CD14-positive monocyte (primary cell): ENCODE data around the gene NTM. TPM values are rescaled to one million over a fixed set of nuclear protein-coding genes. Genes with fewer than 3 reads are reported as not detected.

Source experiments
- DNase-seq, 3 donors: peaks; one replicate each; pipeline ENCODE4 v3.0.0-alpha.2; 2011 to 2022
- H2AFZ ChIP-seq: 2 replicates; pipeline ENCODE4 v1.6.0; 2012; ENCODE audit warnings: mild to moderate bottlenecking, low read depth, low read length, inconsistent platforms; ENCODE audit not compliant: insufficient read depth, poor library complexity, severe bottlenecking
- H3K27ac ChIP-seq, 2 donors: 1 replicate in 1 of 2; 2 replicates in 1 of 2; pipeline ENCODE4 v1.5.1; 2012 to 2013; ENCODE audit warnings: low read length in 2 of 2, control low read depth in 1 of 2, inconsistent platforms in 1 of 2, low read depth in 1 of 2, mild to moderate bottlenecking in 1 of 2
- H3K27me3 ChIP-seq, 2 donors: one replicate each; pipeline versions ENCODE4 v1.6.0 to v1.6.1; 2011 to 2013; ENCODE audit warnings: low read length in 2 of 2; ENCODE audit not compliant: control insufficient read depth in 2 of 2, insufficient read depth in 2 of 2
- H3K36me3 ChIP-seq, 2 donors: replicated peaks in 1 of 2; 1 replicate in 1 of 2; 2 replicates in 1 of 2; pipeline versions ENCODE4 v1.5.1 to v1.6.1; 2012 to 2013; ENCODE audit warnings: low read length in 2 of 2, control low read depth in 1 of 2, inconsistent platforms in 1 of 2, mild to moderate bottlenecking in 1 of 2; ENCODE audit not compliant: insufficient read depth in 2 of 2, control insufficient read depth in 1 of 2
- H3K4me1 ChIP-seq, 2 donors: 1 replicate in 1 of 2; 2 replicates in 1 of 2; pipeline versions ENCODE4 v1.5.1 to v1.6.1; 2012 to 2013; ENCODE audit warnings: low read length in 2 of 2, control low read depth in 1 of 2, inconsistent platforms in 1 of 2, mild to moderate bottlenecking in 1 of 2, moderate library complexity in 1 of 2; ENCODE audit not compliant: insufficient read depth in 2 of 2, control insufficient read depth in 1 of 2
- H3K4me2 ChIP-seq: replicated peaks from 2 replicates; pipeline ENCODE3; 2012; ENCODE audit warnings: low read length, moderate library complexity, mild to moderate bottlenecking; ENCODE audit not compliant: poor library complexity, severe bottlenecking; ENCODE audit errors: extremely low read depth
- H3K4me3 ChIP-seq, 3 experiments: fragments of 200-600 bp in 1 of 3; sonication (generic) in 1 of 3; replicated peaks in 1 of 3; 1 replicate in 2 of 3; 2 replicates in 1 of 3; pipeline ENCODE4 v1.5.1; 2011 to 2013; ENCODE audit warnings: low read length in 3 of 3, mild to moderate bottlenecking in 3 of 3, control low read depth in 2 of 3, low read depth in 2 of 3, inconsistent platforms in 1 of 3, moderate library complexity in 1 of 3
- H3K79me2 ChIP-seq: 2 replicates; pipeline ENCODE4 v1.6.0; 2012; ENCODE audit warnings: mild to moderate bottlenecking, control low read depth, inconsistent platforms, low read length, moderate library complexity; ENCODE audit not compliant: insufficient read depth
- H3K9ac ChIP-seq: 2 replicates; pipeline ENCODE4 v1.6.0; 2017; ENCODE audit warnings: low read length, mild to moderate bottlenecking; ENCODE audit not compliant: insufficient read depth, poor library complexity, severe bottlenecking
- H3K9me3 ChIP-seq, 2 donors: replicated peaks in 1 of 2; 1 replicate in 1 of 2; 2 replicates in 1 of 2; pipeline versions ENCODE4 v1.5.1 to v1.6.1; 2012 to 2013; ENCODE audit warnings: low read length in 2 of 2, control low read depth in 1 of 2; ENCODE audit not compliant: control insufficient read depth in 1 of 2, insufficient read depth in 1 of 2
- H4K20me1 ChIP-seq: 2 replicates; pipeline ENCODE4 v1.6.0; 2012; ENCODE audit warnings: mild to moderate bottlenecking, low read length, control low read depth, moderate library complexity; ENCODE audit not compliant: insufficient read depth
- H3K27ac Mint-ChIP-seq, 7 donors: one replicate each; pipeline ENCODE4 v1.8.0; 2020; ENCODE audit warnings: mild to moderate bottlenecking in 7 of 7, mixed read lengths in 7 of 7, moderate library complexity in 6 of 7, inconsistent platforms in 2 of 7
- H3K27me3 Mint-ChIP-seq, 3 donors: one replicate each; pipeline ENCODE4 v1.8.0; 2021 to 2022; ENCODE audit warnings: low read depth in 3 of 3, mild to moderate bottlenecking in 3 of 3, mixed read lengths in 3 of 3, moderate library complexity in 3 of 3, inconsistent platforms in 1 of 3
- H3K36me3 Mint-ChIP-seq, 2 donors: one replicate each; pipeline ENCODE4 v1.8.0; 2020; ENCODE audit warnings: mixed read lengths in 2 of 2, inconsistent platforms in 1 of 2, mild to moderate bottlenecking in 1 of 2
- H3K4me1 Mint-ChIP-seq: one replicate; pipeline ENCODE4 v1.8.0; 2020; ENCODE audit warnings: mild to moderate bottlenecking, mixed read lengths
- H3K4me3 Mint-ChIP-seq, 2 donors: one replicate each; pipeline ENCODE4 v1.8.0; 2020; ENCODE audit warnings: mild to moderate bottlenecking in 2 of 2, mixed read lengths in 2 of 2, moderate library complexity in 1 of 2
- H3K9me3 Mint-ChIP-seq, 7 donors: one replicate each; pipeline ENCODE4 v1.8.0; 2020 to 2022; ENCODE audit warnings: mixed read lengths in 7 of 7, mild to moderate bottlenecking in 6 of 7, moderate library complexity in 6 of 7, inconsistent platforms in 2 of 7
- WGBS: methylation state at CpG from one replicate; pipeline ENCODE4 v1.1.5; 2013; ENCODE audit warnings: missing lambda C conversion rate; ENCODE audit not compliant: insufficient coverage; 5-methylcytosine and 5-hydroxymethylcytosine counted together
- intact Hi-C, 2 donors: fragments of 100-400 bp; cut with micrococcal nuclease; formaldehyde crosslinking; loops; one replicate each; pipeline versions ENCODE4 v1.15.0 to v1.15.1; 2023
- polyA plus RNA-seq, 3 donors: library from polyadenylated mRNA; depleted of rRNA in 1 of 3; unstranded in 2 of 3; stranded (reverse) in 1 of 3; fragments of 300-500 nt in 2 of 3; fragments of >200 nt in 1 of 3; fragmentation: Illumina TruSeq in 2 of 3; gene quantifications; 1 replicate in 2 of 3; 2 replicates in 1 of 3; pipeline ENCODE4 v1.2.3, GENCODE V29; 2012 to 2021
- TF ChIP-seq, protein P1 (sequence below): fragments of 200-600 bp; IDR thresholded peaks from one replicate; pipeline ENCODE4 v1.8.0; 2022; ENCODE audit warnings: antibody characterized with exemption, mild to moderate bottlenecking

NTM gene
- polyA plus RNA-seq, 3 donors, result not detected

DNA sequence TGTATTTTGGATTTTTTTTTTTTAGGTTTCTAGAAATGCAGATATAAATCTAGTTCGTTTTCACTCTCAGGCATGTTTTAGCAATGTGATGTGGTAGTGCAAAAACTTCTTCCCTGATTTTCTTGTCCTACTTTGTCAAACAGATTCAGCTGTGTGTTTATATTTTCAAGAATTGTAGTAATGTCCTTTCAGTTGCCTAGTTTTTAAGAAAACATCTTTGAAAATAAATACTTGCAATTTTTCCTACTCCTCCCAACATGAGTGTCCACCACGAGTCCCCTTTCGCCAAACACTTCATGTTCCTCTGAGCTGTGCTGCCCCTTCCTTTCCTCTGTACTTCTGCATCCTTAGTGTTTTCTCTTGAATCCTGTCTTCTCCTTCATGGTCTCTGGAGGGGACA lies 686.9 kb downstream of the NTM start:
- Histone ChIP-seq H3K9ac (no peak overlapping the region), H3K4me3 (peak overlapping the region in 1 of 3 experiments; percentile 64), H3K4me2 (peak overlapping the region; percentile 74), H4K20me1 (no peaks in the 10 kb centered on the region), H3K27ac (peak overlapping the region in 1 of 2 donors; percentile 82), H3K4me1 (peaks cover 46 to 48% of the 10 kb centered on the region in 2 donors), H3K79me2 (no peaks in the 10 kb centered on the region), H2AFZ (no peak overlapping the region), H3K36me3 (no peaks in the 10 kb centered on the region), H3K9me3 (no peaks in the 10 kb centered on the region), H3K27me3 (no peaks in the 10 kb centered on the region)
- TF ChIP-seq, protein P1, sequence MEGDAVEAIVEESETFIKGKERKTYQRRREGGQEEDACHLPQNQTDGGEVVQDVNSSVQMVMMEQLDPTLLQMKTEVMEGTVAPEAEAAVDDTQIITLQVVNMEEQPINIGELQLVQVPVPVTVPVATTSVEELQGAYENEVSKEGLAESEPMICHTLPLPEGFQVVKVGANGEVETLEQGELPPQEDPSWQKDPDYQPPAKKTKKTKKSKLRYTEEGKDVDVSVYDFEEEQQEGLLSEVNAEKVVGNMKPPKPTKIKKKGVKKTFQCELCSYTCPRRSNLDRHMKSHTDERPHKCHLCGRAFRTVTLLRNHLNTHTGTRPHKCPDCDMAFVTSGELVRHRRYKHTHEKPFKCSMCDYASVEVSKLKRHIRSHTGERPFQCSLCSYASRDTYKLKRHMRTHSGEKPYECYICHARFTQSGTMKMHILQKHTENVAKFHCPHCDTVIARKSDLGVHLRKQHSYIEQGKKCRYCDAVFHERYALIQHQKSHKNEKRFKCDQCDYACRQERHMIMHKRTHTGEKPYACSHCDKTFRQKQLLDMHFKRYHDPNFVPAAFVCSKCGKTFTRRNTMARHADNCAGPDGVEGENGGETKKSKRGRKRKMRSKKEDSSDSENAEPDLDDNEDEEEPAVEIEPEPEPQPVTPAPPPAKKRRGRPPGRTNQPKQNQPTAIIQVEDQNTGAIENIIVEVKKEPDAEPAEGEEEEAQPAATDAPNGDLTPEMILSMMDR, result no peak
- Mint-ChIP-seq H3K4me1 (no peaks in the 10 kb centered on the region), H3K27me3 (peaks cover 0 to 6% (median 0%) of the 10 kb centered on the region in 3 donors), H3K9me3 (no peaks in the 10 kb centered on the region), H3K4me3 (no peak overlapping the region), H3K36me3 (no peaks in the 10 kb centered on the region), H3K27ac (no peak overlapping the region)
- no peak for DNase-seq
- WGBS, result 17% methylated on average over 2 of the region's 3 CpGs
- intact Hi-C loops, result loop anchor here in 1 of 2 donors (5.0 kb wide), 1 partner anchor 230 kb away; no protein-coding TSS in a partner anchor

DNA sequence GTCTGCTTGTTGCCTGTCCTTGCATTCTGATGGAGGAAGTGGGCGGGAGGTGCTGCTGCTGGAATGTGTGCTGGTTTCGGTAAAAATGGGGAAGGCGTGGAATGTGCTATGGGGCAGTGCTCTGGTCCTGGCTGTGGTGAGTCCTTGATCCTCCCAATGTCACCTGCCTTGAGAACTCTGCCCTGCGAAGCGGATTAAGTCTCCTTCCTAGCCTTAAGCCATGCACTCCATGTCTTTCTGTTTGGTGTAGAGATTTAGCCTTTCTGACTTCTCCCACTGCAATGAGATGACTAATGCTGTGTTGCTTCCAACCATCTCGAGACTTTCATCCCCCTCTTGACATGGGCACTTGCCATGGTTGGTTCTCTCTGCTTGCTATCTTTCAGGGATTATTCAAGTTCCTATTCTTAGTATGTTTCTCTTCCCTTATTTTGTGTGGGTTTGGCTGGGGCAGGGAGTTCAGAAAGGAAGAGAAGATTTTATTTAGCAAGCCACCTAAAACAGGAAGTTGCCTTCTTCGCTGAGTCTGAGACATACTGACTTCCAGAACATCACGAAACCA lies 687.9 kb downstream of the NTM start:
- peak; percentile 72 to 86 (median 84) for DNase-seq
- Histone ChIP-seq H3K79me2 (no peaks in the 10 kb centered on the region), H2AFZ (no peak overlapping the region), H4K20me1 (no peaks in the 10 kb centered on the region), H3K36me3 (no peaks in the 10 kb centered on the region), H3K27me3 (no peaks in the 10 kb centered on the region), H3K4me1 (peaks cover 46 to 48% of the 10 kb centered on the region in 2 donors), H3K9me3 (no peaks in the 10 kb centered on the region), H3K9ac (no peak overlapping the region), H3K4me3 (peak overlapping the region in 1 of 3 experiments; percentile 64), H3K27ac (peak overlapping the region; percentile 76 to 82), H3K4me2 (peak overlapping the region; percentile 74)
- TF ChIP-seq, protein P1, result no peak
- intact Hi-C loops, result loop anchor here in 1 of 2 donors (5.0 kb wide), 1 partner anchor 231 kb away; no protein-coding TSS in a partner anchor
- H3K4me3 Mint-ChIP-seq, result no peak overlapping the region
- peaks cover 0 to 5% (median 0%) of the 10 kb centered on the region in 3 donors for H3K27me3 Mint-ChIP-seq
- H3K27ac Mint-ChIP-seq, result peak overlapping the region in 2 of 7 donors; percentile 91 to 93
- WGBS, result 17% methylated on average over 1 of the region's 8 CpGs
- no peaks in the 10 kb centered on the region for H3K36me3 Mint-ChIP-seq
- H3K4me1 Mint-ChIP-seq, result peaks cover 2% of the 10 kb centered on the region
- H3K9me3 Mint-ChIP-seq, result no peaks in the 10 kb centered on the region
